ENCODE results near the gene CLPSL1.
"Not testable (repeated sequence)": the region's sequence is repeated elsewhere in the genome, so short reads cannot be mapped to it uniquely, and the experiment has no call there.

The CLPSL1 gene

GRCh38 chr6:35780719-35781118 lies at the start of gene CLPSL1:
CLPSL1 (plus strand) TSS chr6:35781019; CDS start chr6:35781111, 92 bp downstream.
- DNase-seq (ENCODE audit: low read depth), result no peak

DNA sequence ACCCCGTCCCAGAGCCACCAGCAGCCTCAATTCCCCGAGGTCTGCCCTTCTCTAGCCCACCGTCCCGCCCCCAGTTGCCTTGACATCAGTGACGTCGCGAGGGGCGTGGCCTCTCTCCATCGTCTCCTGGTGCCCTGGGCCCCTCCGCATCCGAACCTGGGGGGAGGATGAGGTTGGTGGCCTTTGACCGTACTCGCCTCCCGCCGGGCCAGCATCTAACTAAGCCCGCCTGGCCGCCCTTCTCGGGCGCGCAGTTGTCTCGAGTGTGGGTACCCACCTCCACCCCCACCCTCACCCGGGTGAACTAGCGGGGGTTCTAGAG lies 49.4 kb upstream of the CLPSL1 start:
- DNase-seq (ENCODE audit: low read depth), result peak; percentile 88

DNA sequence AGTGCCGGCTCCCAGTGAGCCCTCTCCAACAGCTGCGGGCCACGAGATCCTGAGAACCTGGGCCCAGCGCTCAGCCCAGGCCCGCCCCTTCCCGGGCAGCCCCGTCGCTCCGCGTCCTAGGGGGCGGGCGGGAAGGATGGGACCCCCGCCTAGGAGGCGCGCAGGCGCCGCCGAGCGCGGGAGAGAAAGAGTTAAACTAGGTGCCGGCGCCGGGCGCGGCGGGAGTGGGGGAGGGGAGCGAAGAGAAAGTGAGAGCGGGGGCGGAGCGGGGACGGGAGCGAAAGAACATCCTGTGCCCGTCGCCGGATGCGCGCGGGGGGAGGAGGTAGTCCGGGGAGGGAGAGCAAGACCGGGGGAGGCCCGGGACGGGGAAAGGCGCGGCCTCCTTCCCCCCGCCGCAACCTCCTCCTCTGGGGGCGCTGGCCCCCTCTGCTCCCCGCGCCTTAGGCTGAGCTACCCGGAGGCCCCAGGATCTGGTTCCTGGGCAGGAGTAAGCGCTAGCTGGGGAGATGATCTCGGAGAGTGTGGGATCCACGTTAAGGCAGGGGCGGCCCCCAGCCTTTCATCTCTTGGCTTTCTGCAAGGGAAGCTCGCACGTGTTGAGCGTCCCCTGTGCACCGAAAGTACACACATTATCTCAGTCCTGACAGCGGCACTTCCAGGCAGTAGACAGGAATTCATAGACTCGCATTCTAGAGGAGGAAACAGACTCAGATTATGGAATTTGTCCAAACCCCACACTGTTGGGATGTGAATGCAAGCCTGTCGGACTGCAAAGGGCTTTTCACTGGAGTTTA lies 48.9 kb upstream of the CLPSL1 start:
- DNase-seq (ENCODE audit: low read depth), result peak; percentile 89

GRCh38 chr6:35733633-35734032 lies 47.2 kb upstream of the CLPSL1 start:
- DNase-seq (ENCODE audit: low read depth), result no peak

DNA sequence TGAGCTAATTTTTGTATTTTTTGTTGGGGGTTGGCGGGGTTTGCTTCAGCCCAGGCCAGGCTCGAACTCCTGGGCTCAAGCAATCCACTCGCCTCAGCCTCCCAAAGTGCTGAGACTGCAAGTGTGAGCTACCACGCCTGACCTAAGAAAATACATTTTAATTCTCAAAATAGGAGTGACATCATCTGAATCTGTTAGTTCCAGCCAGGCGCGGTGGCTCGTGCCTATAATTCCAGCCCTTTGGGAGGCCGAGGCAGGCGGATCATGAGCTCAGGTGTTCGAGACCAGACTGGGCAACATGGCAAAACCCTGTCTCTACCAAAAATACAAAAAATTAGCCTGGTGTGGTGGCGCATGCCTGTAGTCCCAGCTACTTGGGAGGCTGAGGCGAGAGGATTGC lies 46.5 kb upstream of the CLPSL1 start:
- not testable (repeated sequence) for DNase-seq (ENCODE audit: low read depth)

- DNase-seq (ENCODE audit: low read depth), result no peak
Observed at GRCh38 chr6:35735452-35735851, 45.4 kb upstream of the CLPSL1 start.

DNA sequence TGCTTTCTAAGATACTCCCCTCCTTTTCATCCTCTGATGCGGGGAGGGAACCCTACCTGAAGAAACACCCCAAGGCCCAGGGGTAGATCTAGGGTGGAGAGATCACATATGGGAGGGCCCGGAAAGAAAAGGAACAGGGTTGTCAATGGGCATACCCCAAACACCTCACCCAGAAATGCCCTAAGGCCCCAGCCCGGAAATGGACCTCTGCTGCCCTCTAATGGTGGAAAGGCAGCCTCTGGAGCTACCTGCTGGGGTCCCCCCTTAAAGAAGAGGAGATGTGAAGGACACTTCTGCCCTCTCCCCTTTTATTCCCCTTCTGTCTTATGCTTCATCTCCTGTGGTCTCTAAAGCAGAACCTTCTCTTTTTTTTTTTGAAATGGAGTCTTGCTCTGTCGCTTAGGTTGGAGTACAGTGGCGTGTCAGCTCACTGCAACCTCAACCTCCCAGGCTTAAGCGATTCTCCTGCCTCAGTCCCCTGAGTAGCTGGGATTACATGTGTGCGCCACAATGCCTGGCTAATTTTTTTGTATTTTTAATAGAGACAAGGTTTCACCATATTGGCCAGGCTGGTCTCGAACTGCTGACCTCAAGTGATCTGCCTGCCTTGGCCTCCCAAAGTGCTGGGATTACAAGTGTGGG lies 44.4 kb upstream of the CLPSL1 start:
- peak; percentile 70 for DNase-seq (ENCODE audit: low read depth)

- DNase-seq (ENCODE audit: low read depth), result no peak
Observed at GRCh38 chr6:35736982-35737412, 43.8 kb upstream of the CLPSL1 start, which contains the start of gene ARMC12. ARMC12 (plus strand) TSS chr6:35737032; CDS start chr6:35737109, 77 bp downstream.

DNA sequence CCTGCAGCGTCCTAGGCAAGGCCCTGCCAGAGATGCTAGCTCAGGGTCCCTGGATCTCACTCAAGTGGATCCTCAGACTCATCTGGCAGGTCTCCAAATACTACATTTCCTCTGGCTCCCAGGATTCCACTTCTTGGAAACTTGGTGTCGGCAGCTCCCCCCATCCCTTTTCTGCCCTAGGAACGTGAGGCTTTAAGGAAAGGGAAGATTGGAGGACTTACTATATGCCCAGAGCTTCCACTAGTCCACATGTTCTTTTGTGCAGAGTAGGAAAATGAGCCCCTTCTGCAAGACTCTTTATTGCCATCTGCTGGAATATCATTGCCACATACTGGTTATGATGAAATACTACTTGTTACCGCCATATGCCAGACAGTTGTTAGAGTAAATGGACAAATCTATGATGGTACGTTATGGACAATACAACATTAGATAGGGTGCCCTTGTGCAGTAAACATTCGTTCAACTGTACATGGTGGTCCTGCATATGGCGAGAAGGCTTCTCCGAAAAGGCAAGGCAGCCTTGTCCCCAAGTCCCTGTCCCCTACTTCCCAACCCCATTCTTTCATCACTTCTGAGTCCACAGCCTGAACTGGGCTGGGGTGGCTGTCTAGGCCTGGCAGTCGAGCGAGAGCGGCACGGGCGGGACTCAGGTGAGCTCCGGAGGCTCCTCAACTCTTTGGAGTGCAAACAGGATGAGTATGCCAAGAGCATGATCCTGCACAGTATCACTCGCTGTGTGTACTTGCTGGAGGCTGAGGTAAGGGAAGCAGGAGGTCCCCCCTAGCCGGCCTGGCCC lies 43.2 kb upstream of the CLPSL1 start:
- no peak for DNase-seq (ENCODE audit: low read depth)

GRCh38 chr6:35739645-35740524 lies 40.9 kb upstream of the CLPSL1 start:
- no peak for DNase-seq (ENCODE audit: low read depth)

DNA sequence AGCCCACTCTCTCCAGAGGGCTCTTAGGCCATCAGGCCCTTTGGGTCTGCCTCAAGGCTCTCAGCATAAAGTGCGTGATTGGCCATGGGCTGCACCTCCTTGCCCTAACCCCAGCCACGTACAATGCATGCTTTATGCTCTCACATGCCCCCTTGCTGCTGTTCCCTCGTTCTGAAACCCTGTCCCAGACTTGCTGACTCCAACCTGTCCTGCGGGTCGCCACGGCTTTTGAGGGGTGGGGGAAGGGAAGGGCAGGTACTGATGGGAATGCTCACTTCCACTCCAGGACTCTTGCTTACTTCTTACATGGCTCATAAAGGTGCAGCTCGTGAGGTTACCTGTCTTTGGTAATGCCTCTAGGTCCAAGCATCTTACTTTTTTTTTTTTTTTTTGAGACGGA lies 38.0 kb upstream of the CLPSL1 start:
- no peak for DNase-seq (ENCODE audit: low read depth)

DNA sequence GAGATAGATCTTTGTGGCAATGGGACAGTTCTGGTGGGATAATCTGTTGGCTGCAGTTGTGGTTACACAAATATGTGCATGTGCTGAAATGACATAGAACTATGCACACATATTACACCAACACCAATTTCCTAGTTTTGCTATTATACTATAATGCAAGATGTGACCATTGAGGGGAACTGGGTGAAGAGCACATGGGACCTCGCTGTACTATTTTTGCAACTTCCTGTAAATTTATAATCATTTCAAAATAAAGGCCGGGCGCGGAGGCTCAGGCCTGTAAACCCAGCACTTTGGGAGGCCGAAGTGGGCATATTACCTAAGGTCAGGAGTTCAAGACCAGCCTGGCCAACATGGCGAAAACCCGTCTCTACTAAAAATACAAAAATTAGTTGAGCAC lies 35.3 kb upstream of the CLPSL1 start:
- DNase-seq (ENCODE audit: low read depth), result no peak

- no peak for DNase-seq (ENCODE audit: low read depth)
Observed at GRCh38 chr6:35746516-35746915, 34.3 kb upstream of the CLPSL1 start.

DNA sequence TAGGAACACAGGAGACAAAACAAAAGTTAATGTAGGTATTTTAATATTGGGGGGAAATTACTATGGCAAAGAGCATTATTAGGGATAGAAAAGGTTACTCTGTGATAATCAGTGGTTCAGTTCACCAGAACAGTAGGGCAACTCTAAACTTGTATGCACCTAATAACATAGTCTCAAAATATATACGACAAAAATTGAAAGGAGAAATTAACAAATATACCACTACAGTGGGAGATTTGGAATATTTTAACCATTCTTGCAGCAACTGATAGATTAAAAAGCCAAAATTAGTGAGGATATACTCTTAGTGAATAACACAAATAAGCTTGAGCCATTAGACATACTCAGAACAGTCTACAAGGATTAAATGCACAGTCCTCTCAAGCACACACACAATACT lies 32.9 kb upstream of the CLPSL1 start:
- DNase-seq (ENCODE audit: low read depth), result no peak

GRCh38 chr6:35750557-35750956 lies 30.3 kb upstream of the CLPSL1 start:
- DNase-seq (ENCODE audit: low read depth), result no peak

DNA sequence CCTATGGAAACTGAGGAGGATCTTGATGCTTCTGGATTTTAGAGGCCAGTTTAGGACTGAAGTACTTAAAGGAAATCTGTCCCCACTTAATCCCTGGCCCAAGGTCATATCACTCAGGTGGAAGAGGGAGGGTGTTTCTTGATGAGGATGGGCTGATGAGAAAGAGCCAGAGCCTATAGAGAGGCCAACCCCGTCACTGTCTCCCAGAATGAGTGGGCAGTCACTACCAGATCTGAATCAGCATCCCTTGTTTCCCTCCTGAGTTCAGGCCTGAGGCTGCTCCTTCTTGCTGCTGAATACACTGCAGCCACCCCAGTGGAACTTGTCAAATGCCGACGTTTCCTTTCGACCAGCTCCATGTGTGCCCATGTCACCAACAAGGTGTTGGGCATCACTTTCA lies 29.2 kb upstream of the CLPSL1 start:
- DNase-seq (ENCODE audit: low read depth), result no peak

DNA sequence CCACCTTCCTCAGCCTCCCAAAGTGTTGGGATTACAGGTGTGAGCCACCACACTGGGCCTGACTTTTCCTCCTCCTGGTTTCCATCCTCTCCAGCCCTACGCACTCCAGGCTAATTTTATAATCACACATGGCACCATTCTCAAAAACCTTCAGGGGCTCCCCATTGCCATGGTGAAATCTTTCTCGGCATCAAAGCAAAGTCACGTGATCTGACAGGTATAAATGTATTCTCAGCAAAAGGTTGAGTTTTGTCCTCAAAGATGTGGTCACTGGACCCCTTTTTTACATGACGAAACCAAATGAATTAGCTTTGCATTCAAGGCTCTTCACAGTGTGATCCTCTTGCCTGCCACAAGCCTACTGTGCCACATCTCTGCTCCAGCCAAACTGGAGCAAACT lies 28.5 kb upstream of the CLPSL1 start:
- no peak for DNase-seq (ENCODE audit: low read depth)

DNA sequence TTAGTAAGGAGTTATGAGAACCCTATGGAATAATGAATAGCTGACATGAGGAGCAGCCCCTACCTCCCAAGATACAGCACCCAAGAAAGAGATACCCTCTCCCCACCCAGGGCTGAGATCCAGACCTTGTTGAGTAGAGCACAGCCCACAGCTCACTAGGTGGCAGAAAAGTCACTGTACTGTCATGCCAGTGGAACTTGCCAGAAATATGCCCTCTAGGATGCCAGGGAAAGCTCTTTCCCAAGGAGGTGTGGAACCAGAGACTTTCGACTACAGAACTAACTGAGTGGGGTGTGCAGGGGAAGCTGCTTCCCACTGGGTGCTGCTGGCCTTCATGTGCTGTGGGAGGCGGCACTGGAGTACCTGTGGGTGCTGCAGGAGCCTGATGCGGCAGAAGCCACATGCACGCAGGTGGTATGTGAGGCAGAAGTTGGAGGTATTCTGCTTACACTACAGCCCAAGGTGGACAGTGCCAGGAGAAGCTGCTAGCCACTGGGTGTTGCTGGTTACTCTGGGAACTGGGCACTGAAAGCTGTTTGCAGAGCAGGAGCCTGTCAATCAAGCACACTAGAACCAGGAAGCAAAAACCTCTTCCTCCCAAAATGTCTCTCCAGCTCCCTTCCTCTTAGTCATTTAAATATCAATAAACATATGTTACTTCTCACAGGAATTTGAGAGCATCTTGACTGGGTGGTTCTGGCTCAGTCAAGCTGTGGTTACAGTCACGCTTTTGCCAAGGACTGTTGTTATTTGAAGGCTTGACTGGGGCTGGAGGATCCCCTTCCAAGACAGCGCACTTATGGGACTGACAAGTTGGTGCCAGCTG lies 26.2 kb upstream of the CLPSL1 start:
- DNase-seq (ENCODE audit: low read depth), result no peak

DNA sequence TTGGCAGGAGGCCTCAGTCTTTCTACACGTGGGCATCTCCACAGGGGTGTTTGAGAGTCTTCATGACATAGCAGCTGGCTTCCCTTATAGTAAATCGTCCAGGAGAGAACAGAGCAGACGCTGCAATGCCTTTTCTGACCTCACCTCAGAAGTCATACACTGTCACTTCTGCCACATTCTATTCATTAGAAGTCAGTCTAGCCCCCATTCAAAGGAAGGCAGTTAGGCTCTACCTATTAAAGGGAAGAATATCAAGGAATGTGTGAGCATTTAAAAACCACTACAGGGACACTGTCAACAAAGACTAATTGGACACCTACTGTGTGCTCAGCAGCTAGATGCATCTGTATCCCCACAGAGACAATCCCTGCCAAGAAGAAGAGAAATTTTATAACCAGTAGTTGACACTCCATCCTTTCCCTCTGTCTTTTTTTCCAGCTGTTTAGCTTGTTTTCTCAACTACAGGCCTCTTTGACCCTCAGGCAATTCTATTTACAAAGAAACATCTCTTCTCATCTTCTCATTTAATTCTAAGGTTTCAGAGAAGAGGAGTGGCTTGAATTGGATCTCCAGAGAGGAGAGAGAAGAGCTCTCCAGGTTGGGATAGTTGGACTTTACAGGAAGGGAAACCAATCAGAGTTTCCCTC lies 25.4 kb upstream of the CLPSL1 start:
- no peak for DNase-seq (ENCODE audit: low read depth)

GRCh38 chr6:35757456-35758123 lies 23.2 kb upstream of the CLPSL1 start:
- DNase-seq (ENCODE audit: low read depth), result no peak
